DOHH2 (cell line): ENCODE data around the gene RD3L.

ENCODE experiments used
- H3F3A ChIP-seq: fragments of 200-600 bp; sonication (generic), shearing (Covaris generic); 2 replicates; pipeline ENCODE4 v1.6.0; 2016; ENCODE audit warnings: antibody characterized with exemption, mild to moderate bottlenecking; ENCODE audit not compliant: control insufficient read depth, insufficient read depth
- H3K27ac ChIP-seq: fragments of 200-600 bp; sonication (generic); 2 replicates; pipeline ENCODE4 v1.5.1; 2014; ENCODE audit warnings: low read depth, mild to moderate bottlenecking, low read length, moderate library complexity
- H3K27me3 ChIP-seq: fragments of 200-600 bp; sonication (generic); 2 replicates; pipeline ENCODE4 v1.6.1; 2014; ENCODE audit warnings: mild to moderate bottlenecking, low read length, mixed read lengths; ENCODE audit not compliant: control insufficient read depth
- H3K36me3 ChIP-seq: fragments of 200-600 bp; sonication (generic); 2 replicates; pipeline ENCODE4 v1.6.1; 2014; ENCODE audit warnings: mild to moderate bottlenecking, low read length, moderate library complexity, mixed read lengths; ENCODE audit not compliant: control insufficient read depth
- H3K4me1 ChIP-seq: fragments of 200-600 bp; sonication (generic); 2 replicates; pipeline ENCODE4 v1.6.1; 2014; ENCODE audit warnings: mild to moderate bottlenecking, low read length, mixed read lengths; ENCODE audit not compliant: control insufficient read depth
- H3K4me2 ChIP-seq: fragments of 200-600 bp; sonication (generic); 2 replicates; pipeline ENCODE4 v1.6.0; 2014; ENCODE audit warnings: mild to moderate bottlenecking, low read length, moderate library complexity
- H3K4me3 ChIP-seq: fragments of 200-600 bp; sonication (generic); 2 replicates; pipeline ENCODE4 v1.5.1; 2014; ENCODE audit warnings: mild to moderate bottlenecking, low read length, mixed read lengths
- H3K79me2 ChIP-seq: fragments of 200-600 bp; sonication (generic); 2 replicates; pipeline ENCODE4 v1.6.1; 2014; ENCODE audit warnings: mild to moderate bottlenecking, low read length, mixed read lengths; ENCODE audit not compliant: control insufficient read depth
- H3K9me2 ChIP-seq: fragments of 200-600 bp; sonication (generic); replicated peaks from 2 replicates; pipeline ENCODE4 v1.6.1; 2014; ENCODE audit warnings: mild to moderate bottlenecking, low read length, mixed read lengths; ENCODE audit not compliant: control insufficient read depth
- H3K9me3 ChIP-seq: fragments of 200-600 bp; sonication (generic); 2 replicates; pipeline ENCODE4 v1.6.1; 2014; ENCODE audit warnings: antibody characterized with exemption, low read length, mixed read lengths; ENCODE audit not compliant: control insufficient read depth, insufficient read depth
- H4K20me1 ChIP-seq: fragments of 200-600 bp; sonication (generic); 2 replicates; pipeline ENCODE4 v1.6.0; 2014; ENCODE audit warnings: low read depth, mild to moderate bottlenecking, antibody characterized with exemption, low read length, moderate library complexity; ENCODE audit not compliant: control insufficient read depth, insufficient read depth
- EZH2phosphoT487 ChIP-seq: fragments of 200-600 bp; sonication (generic); IDR thresholded peaks from 2 replicates; pipeline ENCODE4 v1.6.1; 2017; ENCODE audit warnings: borderline replicate concordance, mild to moderate bottlenecking, antibody characterized with exemption, low read length, moderate library complexity, mixed read lengths
- TF ChIP-seq, protein P1 (sequence below): fragments of 200-600 bp; sonication (generic); IDR thresholded peaks from one replicate; pipeline ENCODE4 v1.5.1; 2014; ENCODE audit warnings: antibody characterized with exemption, mild to moderate bottlenecking, low read depth, low read length; ENCODE audit not compliant: poor library complexity, severe bottlenecking

Gene RD3L

DNA sequence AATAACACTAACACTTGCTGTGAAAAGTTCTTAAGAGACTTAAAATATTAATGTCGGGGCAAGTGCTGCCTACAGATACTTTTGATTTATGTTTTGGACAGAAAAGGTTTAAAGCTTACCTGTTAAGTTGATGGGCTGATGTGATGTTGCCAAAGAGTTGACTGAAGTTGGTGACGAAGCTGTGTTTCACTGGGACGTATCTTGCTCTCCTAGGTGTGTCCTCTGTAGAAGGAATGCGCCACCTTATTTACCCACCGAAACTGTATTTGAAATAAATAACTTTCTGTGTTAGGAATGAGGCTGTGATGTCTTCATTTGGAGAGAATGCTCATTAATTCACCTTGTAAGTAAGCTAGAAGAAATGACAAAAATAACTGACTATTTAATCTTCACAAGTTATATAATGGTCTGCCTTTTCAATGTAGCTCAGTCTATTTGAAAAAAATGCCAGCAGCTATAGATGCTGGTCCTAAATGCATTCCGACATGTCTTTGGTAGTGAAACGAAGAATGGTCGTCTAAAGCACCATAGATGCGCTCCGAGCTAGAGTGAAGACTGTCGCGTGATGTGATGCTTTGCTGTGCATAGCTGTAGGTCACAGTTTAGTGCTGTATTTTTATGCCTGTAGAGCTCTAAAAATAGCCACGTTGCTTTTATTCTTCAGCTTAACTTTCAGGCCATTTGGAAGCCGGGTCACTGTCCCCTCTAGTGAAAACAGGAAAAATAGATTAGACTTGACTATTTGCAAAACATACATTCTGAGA lies at the start of gene RD3L:
Gene RD3L (minus strand): TSS at position 557 of the 764 bp plus-strand sequence. CDS start 834 bp downstream, outside the sequence.
- no peaks in the 10 kb centered on the region for H3K36me3 ChIP-seq
- TF ChIP-seq, protein P1, sequence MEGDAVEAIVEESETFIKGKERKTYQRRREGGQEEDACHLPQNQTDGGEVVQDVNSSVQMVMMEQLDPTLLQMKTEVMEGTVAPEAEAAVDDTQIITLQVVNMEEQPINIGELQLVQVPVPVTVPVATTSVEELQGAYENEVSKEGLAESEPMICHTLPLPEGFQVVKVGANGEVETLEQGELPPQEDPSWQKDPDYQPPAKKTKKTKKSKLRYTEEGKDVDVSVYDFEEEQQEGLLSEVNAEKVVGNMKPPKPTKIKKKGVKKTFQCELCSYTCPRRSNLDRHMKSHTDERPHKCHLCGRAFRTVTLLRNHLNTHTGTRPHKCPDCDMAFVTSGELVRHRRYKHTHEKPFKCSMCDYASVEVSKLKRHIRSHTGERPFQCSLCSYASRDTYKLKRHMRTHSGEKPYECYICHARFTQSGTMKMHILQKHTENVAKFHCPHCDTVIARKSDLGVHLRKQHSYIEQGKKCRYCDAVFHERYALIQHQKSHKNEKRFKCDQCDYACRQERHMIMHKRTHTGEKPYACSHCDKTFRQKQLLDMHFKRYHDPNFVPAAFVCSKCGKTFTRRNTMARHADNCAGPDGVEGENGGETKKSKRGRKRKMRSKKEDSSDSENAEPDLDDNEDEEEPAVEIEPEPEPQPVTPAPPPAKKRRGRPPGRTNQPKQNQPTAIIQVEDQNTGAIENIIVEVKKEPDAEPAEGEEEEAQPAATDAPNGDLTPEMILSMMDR: no peak
- no peak for TF ChIP-seq EZH2phosphoT487
- H4K20me1 ChIP-seq: 0 out of 2 replicates have a peak, but pooled peaks cover 3% of the 10 kb centered on the region
- H3F3A ChIP-seq: no peaks in the 10 kb centered on the region
- peaks cover 5% of the 10 kb centered on the region for H3K9me3 ChIP-seq
- H3K9me2 ChIP-seq: no peaks in the 10 kb centered on the region
- no peak within 1 kb of the TSS for H3K4me2 ChIP-seq
- no peak within 1 kb of the TSS for H3K27ac ChIP-seq
- H3K4me1 ChIP-seq: no peaks in the 10 kb centered on the region
- no peaks in the 10 kb centered on the region for H3K79me2 ChIP-seq
- H3K4me3 ChIP-seq: no peak within 1 kb of the TSS
- peaks cover 36% of the 10 kb centered on the region for H3K27me3 ChIP-seq

- Histone ChIP-seq H3K27me3 (peaks cover 8% of the 10 kb centered on the region; the same call in 1 of the 2 replicates), H3K79me2 (no peaks in the 10 kb centered on the region), H3K9me2 (no peaks in the 10 kb centered on the region), H3F3A (no peaks in the 10 kb centered on the region), H4K20me1 (no peaks in the 10 kb centered on the region), H3K36me3 (no peaks in the 10 kb centered on the region), H3K4me2 (no peak overlapping the region), H3K4me3 (no peak overlapping the region), H3K27ac (no peak overlapping the region), H3K9me3 (peaks cover 9% of the 10 kb centered on the region), H3K4me1 (no peaks in the 10 kb centered on the region)
- TF ChIP-seq, protein P1: no peak
- TF ChIP-seq EZH2phosphoT487: no peak
Observed at GRCh38 chr14:103989964-103990363, 47.6 kb upstream of the RD3L start.

DNA sequence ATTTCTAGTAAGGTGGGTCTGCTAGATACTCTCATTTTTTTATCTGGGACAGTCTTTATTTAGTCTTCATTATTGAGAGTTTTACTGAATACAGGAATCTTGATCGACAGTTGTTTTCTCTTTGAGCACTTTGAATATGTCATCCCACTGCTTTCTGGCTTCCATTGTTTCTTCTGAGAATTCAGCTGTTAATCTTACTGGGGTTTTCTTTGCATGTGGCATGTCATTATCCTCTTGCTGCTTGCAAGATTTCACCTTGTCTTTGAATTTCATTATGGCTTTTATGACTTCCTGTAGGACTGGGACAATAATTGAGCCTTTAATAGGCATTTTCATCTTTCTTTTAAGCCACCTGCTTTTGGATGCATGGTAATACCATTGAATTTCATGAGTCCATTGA lies 46.7 kb upstream of the RD3L start:
- Histone ChIP-seq H3K27ac (no peak overlapping the region), H3K79me2 (no peaks in the 10 kb centered on the region), H3K9me2 (no peaks in the 10 kb centered on the region), H3F3A (no peaks in the 10 kb centered on the region), H3K4me3 (no peak overlapping the region), H3K9me3 (peaks cover 9% of the 10 kb centered on the region), H3K36me3 (no peaks in the 10 kb centered on the region), H3K27me3 (peaks cover 3% of the 10 kb centered on the region; the same call in 1 of the 2 replicates), H3K4me1 (no peaks in the 10 kb centered on the region), H4K20me1 (no peaks in the 10 kb centered on the region), H3K4me2 (no peak overlapping the region)
- TF ChIP-seq EZH2phosphoT487: no peak
- TF ChIP-seq, protein P1: no peak
